ENCODE data around the gene FDXR. TPM values are rescaled to one million over a fixed set of nuclear protein-coding genes. Genes with fewer than 3 reads are reported as not detected.
A peak's percentile ranks its signal among the peaks of the same experiment; 100 is the strongest.
"Not testable (repeated sequence)": the region's sequence is repeated elsewhere in the genome, so short reads cannot be mapped to it uniquely, and the experiment has no call there.

The FDXR gene
- total RNA-seq, 2 donors from 2014 or later, result 44.3 to 79.7 TPM

DNA sequence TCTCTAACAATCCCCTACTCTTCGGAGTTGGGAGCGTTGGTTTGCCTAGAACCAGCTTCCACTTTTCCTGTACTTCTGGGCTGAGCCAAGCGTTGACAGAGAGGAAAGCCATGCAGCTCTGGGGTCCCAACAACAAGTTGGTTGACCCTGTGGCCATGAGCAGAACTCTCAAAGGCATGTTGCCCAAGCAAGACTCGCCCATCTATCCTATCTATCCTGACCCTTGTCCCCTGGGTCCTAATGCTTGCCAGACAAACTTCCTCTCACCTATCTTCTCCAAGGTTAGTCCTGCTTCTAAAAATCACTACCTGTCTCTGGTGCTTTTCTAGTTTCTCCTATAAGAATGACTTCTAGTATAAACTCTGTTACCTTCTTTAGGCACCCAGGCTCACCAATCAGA lies 36.3 kb upstream of the FDXR start:
- DNase-seq; ATAC-seq (replicated peaks in 1 of 2); H3K4me3 Mint-ChIP-seq; H3K36me3 Mint-ChIP-seq (ENCODE audit: insufficient read depth in 2 of 2); H3K9me3 Mint-ChIP-seq; H3K4me1 Mint-ChIP-seq (ENCODE audit: low read depth); H3K27ac Mint-ChIP-seq: not testable (repeated sequence)
- peaks cover 16% of the 10 kb centered on the region for H3K27me3 Mint-ChIP-seq (ENCODE audit: low read depth)

DNA sequence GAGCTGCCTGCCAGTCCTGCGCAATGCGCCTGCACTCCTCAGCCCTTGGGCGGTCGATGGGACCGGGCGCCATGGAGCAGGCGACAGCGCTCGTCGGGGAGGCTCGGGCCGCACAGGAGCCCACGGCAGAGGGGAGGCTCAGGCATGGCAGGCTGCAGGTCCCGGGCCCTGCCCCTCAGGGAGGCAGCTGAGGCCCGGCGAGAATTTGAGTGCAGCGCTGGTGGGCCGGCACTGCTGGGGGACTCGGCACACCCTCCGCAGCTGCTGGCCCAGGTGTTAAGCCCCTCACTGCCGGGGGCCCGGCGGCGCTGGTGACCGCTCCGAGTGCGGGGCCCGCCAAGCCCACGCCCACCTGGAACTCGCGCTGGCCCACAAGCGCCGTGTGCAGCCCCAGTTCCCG lies 34.2 kb upstream of the FDXR start:
- Mint-ChIP-seq H3K4me1 (ENCODE audit: low read depth) (no peaks in the 10 kb centered on the region), H3K9me3 (no peaks in the 10 kb centered on the region)

DNA sequence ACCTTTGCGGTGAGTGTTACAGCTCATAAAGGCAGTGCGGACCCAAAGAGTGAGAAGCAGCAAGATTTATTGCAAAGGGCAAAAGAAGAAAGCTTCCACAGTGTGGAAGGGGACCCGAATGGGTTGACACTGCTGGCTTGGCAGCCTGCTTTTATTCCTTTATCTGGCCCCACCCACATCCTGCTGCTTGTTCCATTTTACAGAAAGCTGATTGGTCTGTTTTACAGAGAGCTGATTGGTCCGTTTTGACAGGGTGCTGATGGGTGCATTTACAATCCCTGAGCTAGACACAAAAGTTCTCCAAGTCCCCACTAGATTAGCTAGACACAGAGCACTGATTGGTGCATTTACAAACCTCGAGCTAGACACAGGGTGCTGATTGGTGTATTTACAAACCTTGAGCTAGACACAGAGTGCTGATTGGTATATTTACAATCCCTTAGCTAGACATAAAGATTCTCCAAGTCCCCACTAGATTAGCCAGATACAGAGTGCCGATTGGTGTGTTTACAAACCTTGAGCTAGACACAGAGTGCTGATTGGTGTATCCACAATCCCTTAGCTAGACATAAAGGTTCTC lies 33.5 kb upstream of the FDXR start:
- not testable (repeated sequence) for H3K9me3 Mint-ChIP-seq; H3K4me3 Mint-ChIP-seq; H3K4me1 Mint-ChIP-seq (ENCODE audit: low read depth); ATAC-seq (replicated peaks in 1 of 2); H3K27ac Mint-ChIP-seq; DNase-seq; H3K36me3 Mint-ChIP-seq (ENCODE audit: insufficient read depth in 2 of 2)
- peaks cover 19% of the 10 kb centered on the region for H3K27me3 Mint-ChIP-seq (ENCODE audit: low read depth)

More for the DNA sequence above, 34.2 kb upstream of the FDXR start:
- Mint-ChIP-seq H3K4me3 (no peak overlapping the region), H3K27me3 (ENCODE audit: low read depth) (peaks cover 19% of the 10 kb centered on the region), H3K27ac (no peak overlapping the region), H3K36me3 (ENCODE audit: insufficient read depth in 2 of 2) (no peaks in the 10 kb centered on the region)
- DNase-seq (no peak), ATAC-seq (replicated peaks in 1 of 2) (no peak)

DNA sequence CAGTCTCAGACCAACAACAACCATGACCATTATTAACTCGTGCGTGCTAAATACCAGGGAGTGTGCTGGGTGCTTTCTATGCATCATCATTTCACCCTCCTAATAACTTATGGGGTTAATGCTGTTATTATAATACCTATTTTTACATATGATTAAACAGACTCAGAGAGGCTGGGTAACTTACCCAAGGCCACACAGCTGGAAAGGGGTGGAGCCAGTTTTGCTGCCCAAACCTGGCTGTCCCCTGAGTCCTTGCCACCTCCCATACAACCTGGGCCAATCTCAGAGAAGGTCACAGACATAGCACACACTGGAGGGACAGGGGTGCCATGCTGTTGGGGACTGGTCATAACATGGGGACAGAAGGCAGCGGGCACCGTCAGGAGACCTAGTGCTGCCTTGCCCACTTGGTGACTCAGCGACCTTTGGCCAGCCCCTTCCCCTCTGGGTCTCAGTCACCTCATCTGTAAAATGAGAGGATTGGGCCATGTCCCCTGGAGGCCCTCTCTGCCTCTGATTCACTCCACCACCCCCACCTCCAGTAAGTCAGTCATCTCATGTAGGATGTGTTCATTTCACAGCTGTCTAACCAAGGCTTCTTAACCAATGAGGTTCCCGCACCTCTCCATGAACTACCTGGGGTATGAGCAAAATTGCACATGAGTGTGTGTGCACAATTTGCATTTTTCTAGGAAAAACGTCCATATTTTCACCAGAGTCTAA lies 32.1 kb upstream of the FDXR start:
- Mint-ChIP-seq H3K36me3 (ENCODE audit: insufficient read depth in 2 of 2) (no peaks in the 10 kb centered on the region), H3K9me3 (no peaks in the 10 kb centered on the region), H3K27me3 (ENCODE audit: low read depth) (peaks cover 19% of the 10 kb centered on the region), H3K27ac (no peak overlapping the region), H3K4me3 (no peak overlapping the region), H3K4me1 (ENCODE audit: low read depth) (no peaks in the 10 kb centered on the region)
- ATAC-seq (replicated peaks in 1 of 2), result peak; percentile 76 to 94
- DNase-seq, result peak; percentile 25 to 29

DNA sequence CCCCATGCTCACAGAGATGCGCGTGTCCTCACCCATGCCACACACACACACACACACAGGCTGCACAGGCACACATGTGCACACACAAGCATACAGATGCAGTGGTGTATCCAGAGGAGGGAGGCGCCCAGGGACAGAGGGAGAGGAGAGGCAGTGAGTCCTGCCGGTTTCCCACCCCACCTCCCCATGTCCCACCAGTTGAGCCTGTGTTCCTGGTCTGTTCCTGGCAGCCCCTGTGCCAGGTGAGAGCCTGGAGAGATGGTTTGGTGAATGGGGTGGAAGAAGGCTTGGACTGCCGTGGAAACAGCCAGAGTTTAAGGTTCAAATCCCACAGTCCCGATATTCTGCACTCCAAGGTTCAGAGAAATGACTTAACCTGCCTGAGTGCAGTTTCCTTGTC lies 30.9 kb upstream of the FDXR start:
- H3K4me3 Mint-ChIP-seq, result no peak overlapping the region
- ATAC-seq (replicated peaks in 1 of 2) (no peak), DNase-seq (no peak)
- peaks cover 7% of the 10 kb centered on the region for H3K27me3 Mint-ChIP-seq (ENCODE audit: low read depth)
- no peaks in the 10 kb centered on the region for H3K36me3 Mint-ChIP-seq (ENCODE audit: insufficient read depth in 2 of 2)
- H3K4me1 Mint-ChIP-seq (ENCODE audit: low read depth), result no peaks in the 10 kb centered on the region
- no peaks in the 10 kb centered on the region for H3K9me3 Mint-ChIP-seq
- H3K27ac Mint-ChIP-seq, result no peak overlapping the region

DNA sequence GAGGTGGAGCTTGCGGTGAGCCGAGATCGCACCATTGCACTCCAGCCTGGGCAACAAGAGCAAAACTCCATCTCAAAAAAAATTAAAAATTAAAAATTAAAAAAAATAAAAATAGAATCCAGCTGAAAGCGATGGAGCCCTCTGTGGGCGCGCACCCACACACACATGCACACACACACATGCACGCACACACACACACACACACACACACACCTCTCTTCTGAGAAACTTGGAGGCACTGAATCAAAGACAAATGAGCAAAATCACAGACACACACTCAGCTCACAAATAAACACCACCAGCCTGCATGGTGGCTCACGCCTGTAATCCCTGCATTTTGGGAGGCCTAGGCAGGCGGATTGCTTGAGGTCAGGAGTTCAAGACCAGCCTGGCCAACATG lies 30.2 kb upstream of the FDXR start:
- DNase-seq (no peak), ATAC-seq (replicated peaks in 1 of 2) (no peak)
- H3K4me3 Mint-ChIP-seq, result no peak overlapping the region
- H3K27ac Mint-ChIP-seq, result no peak overlapping the region
- no peaks in the 10 kb centered on the region for H3K4me1 Mint-ChIP-seq (ENCODE audit: low read depth)
- H3K9me3 Mint-ChIP-seq, result no peaks in the 10 kb centered on the region
- no peaks in the 10 kb centered on the region for H3K36me3 Mint-ChIP-seq (ENCODE audit: insufficient read depth in 2 of 2)
- H3K27me3 Mint-ChIP-seq (ENCODE audit: low read depth), result peaks cover 6% of the 10 kb centered on the region

DNA sequence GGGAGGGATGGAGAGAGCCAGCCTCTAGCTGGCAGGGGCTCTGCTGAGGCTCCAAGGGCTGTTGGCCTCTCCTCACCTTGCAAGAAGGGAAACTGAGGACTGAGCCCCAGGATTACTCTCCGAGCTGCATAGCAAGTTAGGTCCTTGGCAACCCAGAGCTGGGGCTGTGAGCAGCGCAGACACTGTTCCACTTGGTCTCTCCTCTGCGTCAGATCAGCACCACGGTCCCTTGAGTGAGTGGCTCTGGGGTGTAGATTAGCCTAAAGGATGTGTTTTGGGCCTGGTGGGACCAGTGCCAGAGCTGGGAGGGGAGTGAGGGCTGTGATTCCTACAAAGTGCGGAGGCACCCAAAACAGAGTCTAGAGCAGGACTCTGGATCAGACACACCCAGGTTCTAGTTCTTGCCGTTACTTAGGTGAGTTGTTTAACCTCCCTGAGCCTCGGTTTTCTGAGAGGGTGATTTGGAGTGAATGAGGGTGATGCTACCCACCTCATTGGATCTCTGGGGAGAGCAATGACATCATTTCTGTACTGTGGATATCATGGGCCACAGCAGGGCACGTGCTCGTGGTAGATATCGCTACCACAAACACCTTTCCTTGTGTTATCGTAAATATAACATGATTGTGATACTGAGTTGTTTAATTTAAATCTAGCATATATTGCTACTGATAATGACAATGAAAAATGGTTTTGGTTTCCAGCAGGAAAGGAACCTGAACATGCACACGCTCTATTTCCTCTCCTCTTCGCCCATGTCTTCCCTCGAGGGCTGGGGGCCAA lies 28.8 kb upstream of the FDXR start:
- Mint-ChIP-seq H3K4me3 (no peak overlapping the region), H3K9me3 (no peaks in the 10 kb centered on the region), H3K27me3 (ENCODE audit: low read depth) (peaks cover 8% of the 10 kb centered on the region), H3K4me1 (ENCODE audit: low read depth) (no peaks in the 10 kb centered on the region), H3K27ac (no peak overlapping the region), H3K36me3 (ENCODE audit: insufficient read depth in 2 of 2) (no peaks in the 10 kb centered on the region)
- no peak for ATAC-seq (replicated peaks in 1 of 2)
- DNase-seq, result no peak

DNA sequence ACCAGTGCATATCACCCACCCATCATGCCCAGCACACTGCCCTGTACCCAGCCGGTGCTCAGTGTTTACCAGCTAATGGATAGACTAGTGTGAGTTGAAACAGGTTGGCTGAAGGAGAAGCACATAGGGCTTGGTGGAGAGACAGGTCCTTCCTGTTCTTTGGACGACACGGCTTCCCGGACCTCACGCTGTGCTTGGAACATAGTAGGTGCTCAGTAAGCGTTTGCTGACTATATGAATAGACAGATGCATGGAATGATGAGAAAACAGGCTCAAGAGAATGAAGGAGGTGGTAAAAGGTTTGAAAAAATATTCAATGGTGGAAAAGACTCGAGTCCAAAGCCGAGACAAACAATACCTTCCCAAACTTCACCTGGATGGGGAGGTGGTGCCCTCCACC lies 27.4 kb upstream of the FDXR start:
- H3K27me3 Mint-ChIP-seq (ENCODE audit: low read depth), result peaks cover 19% of the 10 kb centered on the region
- no peak overlapping the region for H3K27ac Mint-ChIP-seq
- ATAC-seq (replicated peaks in 1 of 2) (no peak), DNase-seq (no peak)
- H3K9me3 Mint-ChIP-seq, result no peaks in the 10 kb centered on the region
- no peaks in the 10 kb centered on the region for H3K36me3 Mint-ChIP-seq (ENCODE audit: insufficient read depth in 2 of 2)
- no peak overlapping the region for H3K4me3 Mint-ChIP-seq
- H3K4me1 Mint-ChIP-seq (ENCODE audit: low read depth), result no peaks in the 10 kb centered on the region

DNA sequence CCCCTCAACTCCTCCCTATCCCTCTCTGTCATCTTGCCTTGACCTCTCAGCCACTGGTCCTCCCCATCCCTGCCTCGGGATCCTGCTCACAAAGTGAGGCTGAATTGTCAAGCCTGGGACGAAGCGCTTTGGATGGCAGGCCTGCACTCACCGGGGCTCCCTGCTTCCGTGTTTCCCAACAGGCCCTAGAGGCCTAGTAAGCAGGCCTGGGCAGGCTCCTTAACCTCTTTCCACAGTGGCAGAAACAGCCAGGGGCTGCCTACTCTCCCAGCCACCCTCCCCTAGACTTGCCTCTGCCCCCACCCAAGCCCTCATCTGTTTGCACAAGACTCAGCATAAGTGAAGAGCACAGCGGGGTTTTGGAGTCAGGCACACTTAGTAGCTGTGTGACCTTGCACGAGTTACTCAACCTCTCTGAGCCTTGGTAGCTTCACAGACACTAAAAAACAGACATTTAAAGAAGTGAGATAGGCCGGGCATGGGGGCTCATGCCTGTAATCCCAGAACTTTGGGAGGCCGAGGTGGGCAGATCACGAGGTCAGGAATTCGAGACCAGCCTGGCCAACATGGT lies 25.7 kb upstream of the FDXR start:
- ATAC-seq (replicated peaks in 1 of 2) (no peak), DNase-seq (no peak)
- Mint-ChIP-seq H3K36me3 (ENCODE audit: insufficient read depth in 2 of 2) (peaks cover 0 to 1% of the 10 kb centered on the region in 2 donors), H3K4me3 (no peak overlapping the region), H3K9me3 (no peaks in the 10 kb centered on the region), H3K27me3 (ENCODE audit: low read depth) (peaks cover 30% of the 10 kb centered on the region), H3K27ac (no peak overlapping the region), H3K4me1 (ENCODE audit: low read depth) (no peaks in the 10 kb centered on the region)

DNA sequence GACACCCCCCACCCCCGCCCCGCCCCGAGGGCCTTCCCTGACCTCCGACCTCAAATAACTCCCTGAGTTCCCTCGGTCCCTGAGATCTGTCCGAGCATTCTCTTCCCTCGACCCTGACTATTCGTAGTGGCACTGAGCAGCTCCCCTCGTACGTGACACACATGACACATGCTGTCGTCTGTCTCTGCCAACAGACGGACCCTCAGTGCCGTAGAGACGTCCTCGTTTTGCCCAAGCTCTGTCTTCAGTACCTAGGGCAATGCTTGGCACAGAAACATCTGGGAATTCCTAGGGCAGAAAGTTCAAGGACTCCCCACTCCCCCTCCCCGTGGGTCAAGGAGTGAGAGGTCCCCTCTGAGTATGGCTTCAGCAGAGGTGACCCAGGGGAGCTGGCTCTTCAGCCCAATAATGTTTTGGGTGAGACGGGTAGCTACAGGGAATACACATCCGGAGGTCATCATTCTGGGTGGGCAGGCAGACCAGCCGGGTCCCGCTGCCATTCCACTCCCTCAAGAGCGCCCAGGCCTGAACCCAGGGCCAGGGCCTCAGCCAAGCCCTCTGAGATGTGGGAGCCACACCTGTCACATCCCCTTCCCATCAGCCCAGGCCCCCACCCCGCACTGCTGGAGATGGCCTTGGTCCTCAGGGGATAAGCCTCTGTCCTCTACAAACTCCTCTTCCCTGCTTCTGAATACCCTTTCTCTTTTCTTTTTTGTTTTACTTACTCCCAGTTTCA lies 21.3 kb upstream of the FDXR start:
- Mint-ChIP-seq H3K27ac (no peak overlapping the region), H3K4me3 (peak overlapping the region; percentile 46 to 77), H3K27me3 (ENCODE audit: low read depth) (peaks cover 27% of the 10 kb centered on the region), H3K9me3 (no peaks in the 10 kb centered on the region), H3K4me1 (ENCODE audit: low read depth) (no peaks in the 10 kb centered on the region), H3K36me3 (ENCODE audit: insufficient read depth in 2 of 2) (peaks cover 0 to 1% of the 10 kb centered on the region in 2 donors)
- no peak for DNase-seq
- ATAC-seq (replicated peaks in 1 of 2), result no peak

DNA sequence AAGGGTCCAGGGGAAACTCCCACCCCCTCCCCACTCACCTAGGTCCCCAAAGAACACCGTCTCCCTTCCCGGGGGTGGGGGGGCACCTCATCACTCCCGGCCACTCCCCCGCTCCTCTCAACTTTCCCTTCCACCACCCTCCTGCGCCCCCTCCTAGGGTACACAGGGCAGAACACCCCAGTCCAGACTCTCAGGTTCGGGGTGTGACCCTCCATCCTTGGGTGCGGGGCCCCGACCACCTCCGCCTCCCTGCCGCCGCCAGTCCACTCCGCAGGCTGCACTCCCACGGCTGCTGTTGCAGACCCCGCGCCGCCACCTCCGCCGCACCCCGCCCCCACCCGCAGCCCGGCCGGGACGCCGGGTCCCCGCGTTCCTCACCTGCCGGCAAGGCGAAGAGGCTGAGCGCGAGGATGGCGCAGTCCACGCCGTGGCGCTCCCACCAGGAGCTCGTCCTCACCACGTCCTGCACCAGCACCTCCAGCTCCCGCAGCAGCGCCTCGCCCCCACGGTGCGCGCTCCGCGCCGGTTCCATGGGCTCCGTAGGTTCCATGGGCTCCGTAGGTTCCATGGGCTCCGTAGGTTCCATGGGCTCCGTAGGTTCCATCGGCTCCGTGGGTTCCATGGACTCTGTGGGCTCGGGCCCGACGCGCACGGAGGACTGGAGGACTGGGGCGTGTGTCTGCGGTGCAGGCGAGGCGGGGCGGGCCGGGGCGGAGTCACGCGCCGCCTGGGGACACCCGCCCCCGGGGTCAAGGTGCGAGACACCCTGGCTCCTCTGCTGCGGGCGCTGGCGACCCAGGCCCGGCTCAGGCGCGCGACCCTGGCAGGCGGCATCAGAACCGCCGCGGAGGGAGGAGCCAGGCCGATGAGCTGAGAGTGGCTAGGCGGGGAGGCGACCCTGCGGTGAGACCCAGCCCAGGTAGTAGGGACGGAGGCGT lies 20.4 kb upstream of the FDXR start, which contains the start of gene FADS6:
Gene FADS6 (minus strand): TSS at position 660 of the 938 bp plus-strand sequence. CDS start 38 bp downstream, at position 622.
- H3K9me3 Mint-ChIP-seq, result no peaks in the 10 kb centered on the region
- H3K4me3 Mint-ChIP-seq, result peak within 1 kb of the TSS; percentile 49 to 77
- ATAC-seq (replicated peaks in 1 of 2) (peak; percentile 69), DNase-seq (peak in 1 of 2 donors; percentile 24)
- peaks cover 0 to 1% of the 10 kb centered on the region in 2 donors for H3K36me3 Mint-ChIP-seq (ENCODE audit: insufficient read depth in 2 of 2)
- no peak within 1 kb of the TSS for H3K27ac Mint-ChIP-seq
- no peaks in the 10 kb centered on the region for H3K4me1 Mint-ChIP-seq (ENCODE audit: low read depth)
- peaks cover 27% of the 10 kb centered on the region for H3K27me3 Mint-ChIP-seq (ENCODE audit: low read depth)
